ENCODE measurements around the gene ODAD3.

ODAD3 gene

DNA sequence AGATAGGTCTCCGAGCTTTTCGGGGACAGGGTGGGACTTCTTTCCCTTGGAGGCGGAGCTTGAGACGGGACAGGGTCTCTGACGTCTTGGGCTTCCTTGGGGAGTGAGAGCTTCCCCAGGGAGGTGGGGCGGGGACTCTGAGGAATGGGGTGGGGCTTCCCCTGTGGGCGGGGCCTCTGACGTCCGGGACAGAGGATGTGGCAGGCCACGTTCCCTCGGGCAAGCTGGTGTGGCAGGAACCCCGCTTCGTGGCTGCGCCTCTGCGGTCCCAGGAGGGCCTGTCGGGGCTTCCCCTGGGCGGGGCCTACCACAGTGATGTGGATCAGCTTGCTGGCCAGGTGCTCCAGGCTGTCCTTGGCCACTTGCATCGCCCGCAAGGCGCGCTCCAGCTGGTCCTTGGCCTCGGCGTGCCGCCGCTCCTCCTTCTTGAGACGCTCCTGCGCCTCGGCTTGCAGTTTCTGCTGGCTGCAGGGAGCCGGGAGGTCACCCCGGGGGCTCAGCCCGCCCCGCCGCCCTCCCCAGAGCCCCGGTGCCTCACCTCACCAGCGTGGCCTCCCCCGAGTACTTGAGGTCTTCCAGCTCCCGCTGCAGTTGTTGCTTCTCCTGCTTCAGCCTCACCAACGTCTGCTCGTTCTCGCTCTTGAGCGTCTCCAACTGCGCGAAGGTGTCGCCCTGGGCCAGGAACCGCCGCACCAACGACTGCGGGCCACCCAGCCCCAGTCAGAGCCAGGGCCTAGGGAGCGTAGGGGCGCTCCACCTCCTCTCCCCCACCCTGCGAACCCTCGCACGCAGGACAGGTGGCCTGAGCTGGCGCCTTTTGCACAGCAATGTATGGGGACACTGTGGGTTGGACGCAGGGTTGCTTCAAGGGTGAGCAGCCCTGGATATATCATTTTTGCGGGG, 12.5 kb downstream of the ODAD3 start:
- Mint-ChIP-seq H3K27ac (no peak overlapping the region), H3K4me1 (peaks cover 41% of the 10 kb centered on the region), H3K36me3 (ENCODE audit: low read depth) (no peaks in the 10 kb centered on the region), H3K27me3 (ENCODE audit: low read depth, poor library complexity) (peaks cover 69% of the 10 kb centered on the region), H3K4me3 (peak overlapping the region; percentile 80), H3K9me3 (peaks cover 5% of the 10 kb centered on the region)
- TF ChIP-seq, protein P1, sequence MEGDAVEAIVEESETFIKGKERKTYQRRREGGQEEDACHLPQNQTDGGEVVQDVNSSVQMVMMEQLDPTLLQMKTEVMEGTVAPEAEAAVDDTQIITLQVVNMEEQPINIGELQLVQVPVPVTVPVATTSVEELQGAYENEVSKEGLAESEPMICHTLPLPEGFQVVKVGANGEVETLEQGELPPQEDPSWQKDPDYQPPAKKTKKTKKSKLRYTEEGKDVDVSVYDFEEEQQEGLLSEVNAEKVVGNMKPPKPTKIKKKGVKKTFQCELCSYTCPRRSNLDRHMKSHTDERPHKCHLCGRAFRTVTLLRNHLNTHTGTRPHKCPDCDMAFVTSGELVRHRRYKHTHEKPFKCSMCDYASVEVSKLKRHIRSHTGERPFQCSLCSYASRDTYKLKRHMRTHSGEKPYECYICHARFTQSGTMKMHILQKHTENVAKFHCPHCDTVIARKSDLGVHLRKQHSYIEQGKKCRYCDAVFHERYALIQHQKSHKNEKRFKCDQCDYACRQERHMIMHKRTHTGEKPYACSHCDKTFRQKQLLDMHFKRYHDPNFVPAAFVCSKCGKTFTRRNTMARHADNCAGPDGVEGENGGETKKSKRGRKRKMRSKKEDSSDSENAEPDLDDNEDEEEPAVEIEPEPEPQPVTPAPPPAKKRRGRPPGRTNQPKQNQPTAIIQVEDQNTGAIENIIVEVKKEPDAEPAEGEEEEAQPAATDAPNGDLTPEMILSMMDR (IDR thresholded peaks at IDR 0.05) = no peak
- DNase-seq = peak; percentile 70

DNA sequence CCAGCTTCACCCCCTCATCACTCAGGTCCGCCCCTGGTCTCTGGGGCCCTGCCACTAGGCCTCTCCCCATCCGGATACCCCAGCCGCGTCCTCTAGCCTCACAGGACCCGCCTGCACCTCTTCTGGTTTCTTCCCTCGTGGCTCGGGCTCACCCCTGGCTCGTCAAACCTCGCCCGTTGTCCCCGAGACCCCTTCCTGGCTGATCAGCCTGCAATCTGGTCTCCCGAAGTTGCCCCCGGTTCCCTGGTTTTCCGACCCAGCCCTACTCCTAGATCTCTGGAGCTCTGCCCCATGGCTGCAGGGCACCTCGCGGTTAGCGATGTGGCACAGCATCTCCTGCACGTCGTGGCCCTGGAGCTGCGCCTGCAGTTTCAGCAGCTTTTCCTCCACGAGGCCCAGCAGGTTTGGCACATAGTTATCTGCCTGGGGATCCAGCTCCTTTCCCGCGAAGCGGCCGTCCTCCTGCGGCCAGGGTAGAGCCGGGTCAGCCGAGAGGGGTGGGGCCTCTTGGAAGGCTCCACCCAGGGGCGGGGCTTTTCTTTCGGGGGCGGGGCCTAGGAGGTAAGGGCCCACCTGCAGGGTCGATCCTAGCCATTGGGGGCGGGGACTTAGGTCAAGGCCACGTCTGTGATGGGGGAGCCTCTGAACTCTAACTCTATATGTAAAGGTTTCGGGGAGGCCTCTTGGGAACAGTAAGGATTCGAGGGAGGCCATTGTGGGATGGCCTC, 13.4 kb downstream of the ODAD3 start:
- Mint-ChIP-seq H3K4me3 (peak overlapping the region; percentile 80), H3K27me3 (ENCODE audit: low read depth, poor library complexity) (peaks cover 77% of the 10 kb centered on the region), H3K9me3 (peaks cover 5% of the 10 kb centered on the region), H3K27ac (no peak overlapping the region), H3K36me3 (ENCODE audit: low read depth) (no peaks in the 10 kb centered on the region), H3K4me1 (peaks cover 42% of the 10 kb centered on the region)
- peak; percentile 75 for DNase-seq
- TF ChIP-seq, protein P1 (IDR thresholded peaks at IDR 0.05) = no peak

DNA sequence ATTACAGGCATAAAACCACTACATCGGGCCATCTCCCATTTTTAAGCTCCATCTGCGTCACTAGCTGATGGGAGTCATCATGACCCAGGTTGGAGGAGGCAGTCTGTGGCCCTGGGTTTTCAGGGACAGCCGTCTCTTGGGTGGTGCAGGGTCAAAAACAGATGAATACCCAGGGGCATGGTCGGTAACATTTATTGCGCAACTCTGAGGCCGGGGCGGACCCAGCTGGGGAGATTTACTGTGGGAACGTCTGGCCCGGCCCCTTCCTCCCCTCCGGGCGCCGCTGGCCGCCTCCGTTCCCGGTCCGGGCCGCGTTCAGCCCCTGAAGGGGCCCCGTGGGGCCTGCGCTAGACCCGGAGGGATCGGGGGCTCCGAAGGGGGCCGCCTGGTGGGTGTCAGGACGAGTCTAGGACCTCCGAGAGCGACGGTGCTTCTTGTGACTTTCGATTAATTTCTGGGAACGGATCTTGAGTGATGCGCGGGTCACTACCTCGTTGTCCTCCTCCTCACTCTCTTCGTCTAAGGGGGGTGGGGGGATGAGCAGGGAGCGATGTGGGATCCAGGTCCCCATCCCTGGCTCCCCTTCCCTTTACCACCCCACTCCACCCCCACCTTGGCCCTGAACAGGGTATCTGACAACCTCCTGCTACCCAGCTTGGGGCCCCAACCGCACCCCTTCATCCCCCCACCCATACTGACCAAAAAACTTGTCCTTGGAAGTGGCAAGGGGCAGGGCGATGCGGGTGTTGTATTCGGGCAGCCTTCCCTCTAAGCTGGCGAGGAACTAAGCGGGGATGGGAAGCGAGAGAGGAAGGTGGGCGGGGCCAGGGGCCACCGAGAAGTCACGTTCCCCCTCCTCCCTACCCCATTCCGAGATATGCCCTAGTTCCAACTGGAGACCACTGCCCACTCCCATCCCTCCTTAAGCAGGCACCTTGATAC, 14.2 kb downstream of the ODAD3 start:
- H3K36me3 Mint-ChIP-seq (ENCODE audit: low read depth) = no peaks in the 10 kb centered on the region
- peak; percentile 69 for DNase-seq
- peak overlapping the region; percentile 80 for H3K4me3 Mint-ChIP-seq
- TF ChIP-seq, protein P1 (IDR thresholded peaks at IDR 0.05) = no peak
- H3K27me3 Mint-ChIP-seq (ENCODE audit: low read depth, poor library complexity) = peaks cover 86% of the 10 kb centered on the region
- no peak overlapping the region for H3K27ac Mint-ChIP-seq
- H3K9me3 Mint-ChIP-seq = peaks cover 5% of the 10 kb centered on the region
- H3K4me1 Mint-ChIP-seq = peaks cover 46% of the 10 kb centered on the region

DNA sequence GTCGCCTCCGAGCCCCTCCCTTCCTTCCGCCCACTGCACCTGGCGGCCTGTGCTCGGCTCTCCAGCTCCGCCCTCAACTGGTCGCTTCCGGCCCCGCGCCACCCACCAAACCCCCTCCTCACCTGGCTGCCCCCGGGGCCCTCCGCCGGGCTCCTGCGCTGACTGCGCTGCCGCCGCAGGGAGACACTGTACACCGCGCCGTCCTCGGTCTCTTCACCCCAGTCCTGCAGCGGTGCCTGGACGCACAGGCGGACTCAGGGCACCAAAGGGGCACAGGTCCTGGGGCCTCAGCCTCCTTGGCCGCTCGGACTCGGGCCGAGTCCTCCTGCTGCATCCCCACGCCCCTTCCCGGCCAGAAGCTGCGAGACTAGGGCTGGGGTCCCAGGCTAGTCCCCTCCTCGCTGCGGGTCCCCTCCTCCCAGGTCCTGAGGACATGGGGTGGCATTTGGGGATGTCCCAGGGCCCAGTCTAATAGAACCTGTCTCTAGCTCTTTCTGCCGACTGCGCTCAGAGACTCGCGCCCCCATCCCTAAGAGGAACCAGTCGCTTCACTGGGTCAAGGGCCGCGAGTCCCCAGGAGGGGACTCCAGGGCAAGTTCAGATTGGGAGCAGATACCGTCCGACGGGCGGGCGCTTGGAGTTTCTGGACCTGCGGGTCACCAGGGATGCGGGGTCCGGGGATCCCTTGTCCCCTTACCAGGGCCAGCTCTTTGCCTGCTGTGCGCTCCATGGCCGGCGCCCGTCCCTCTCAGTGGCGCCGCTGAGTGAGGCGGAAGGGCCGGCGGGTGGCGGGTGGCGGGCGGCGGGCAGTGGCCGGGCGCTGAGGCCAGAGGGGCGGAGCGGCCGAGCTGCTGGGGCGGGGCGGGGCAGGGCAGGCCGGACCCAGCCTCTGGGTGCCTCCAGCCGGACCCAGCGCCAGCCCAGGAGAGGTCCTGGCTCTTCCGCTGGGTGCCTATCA, 16.1 kb downstream of the ODAD3 start, which contains the start of gene RGL3:
Gene RGL3, minus strand, starts transcription at position 766 of the 958 bp plus-strand sequence. Its CDS starts 36 bp downstream, at position 730.
- H3K9me3 Mint-ChIP-seq = peaks cover 5% of the 10 kb centered on the region
- no peaks in the 10 kb centered on the region for H3K36me3 Mint-ChIP-seq (ENCODE audit: low read depth)
- TF ChIP-seq, protein P1 (IDR thresholded peaks at IDR 0.05) = no peak
- no peak within 1 kb of the TSS for H3K27ac Mint-ChIP-seq
- H3K4me1 Mint-ChIP-seq = peaks cover 49% of the 10 kb centered on the region
- H3K27me3 Mint-ChIP-seq (ENCODE audit: low read depth, poor library complexity) = peaks cover 93% of the 10 kb centered on the region
- peak within 1 kb of the TSS; percentile 80 for H3K4me3 Mint-ChIP-seq
- peak; percentile 73 for DNase-seq

Data from nephron progenitor cell (in vitro differentiated cells).